ENCODE results near the gene THBD.

The THBD gene

DNA sequence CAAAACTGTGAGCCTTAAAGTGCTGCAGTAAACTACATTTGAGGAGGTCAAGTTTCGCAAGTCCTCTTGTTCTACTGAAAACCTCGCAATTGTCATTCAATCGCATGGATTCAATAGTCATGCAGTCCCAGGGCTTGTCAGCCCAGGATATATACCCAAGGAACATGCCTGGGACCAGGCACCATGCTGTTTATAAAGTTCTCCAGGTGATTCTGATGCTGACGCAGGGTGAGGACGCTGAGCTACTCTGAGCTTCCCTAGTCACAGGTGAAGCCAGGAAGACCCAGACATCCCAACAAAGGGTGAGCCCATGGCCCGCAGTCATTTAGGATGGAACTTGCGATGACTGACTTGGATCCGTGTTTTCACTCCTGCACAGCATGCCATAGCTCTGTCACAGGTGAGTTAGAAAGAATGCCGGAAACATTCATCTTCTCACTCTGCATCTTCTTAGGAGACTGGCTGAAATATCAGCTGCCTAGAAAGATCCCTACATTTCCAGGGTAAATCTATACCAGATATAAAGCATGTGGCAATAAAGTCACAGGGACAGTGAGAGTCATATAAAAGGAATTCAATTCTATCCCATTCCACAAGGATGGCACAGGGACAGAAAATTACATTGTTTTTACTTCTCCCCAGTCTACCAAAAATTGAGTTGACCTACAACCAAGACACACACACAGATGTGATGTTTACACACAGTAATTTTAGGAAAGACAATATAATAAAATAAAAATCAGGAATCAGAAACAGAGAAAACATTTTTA lies 41.4 kb downstream of the THBD start:
- DNase-seq, result no peak

DNA sequence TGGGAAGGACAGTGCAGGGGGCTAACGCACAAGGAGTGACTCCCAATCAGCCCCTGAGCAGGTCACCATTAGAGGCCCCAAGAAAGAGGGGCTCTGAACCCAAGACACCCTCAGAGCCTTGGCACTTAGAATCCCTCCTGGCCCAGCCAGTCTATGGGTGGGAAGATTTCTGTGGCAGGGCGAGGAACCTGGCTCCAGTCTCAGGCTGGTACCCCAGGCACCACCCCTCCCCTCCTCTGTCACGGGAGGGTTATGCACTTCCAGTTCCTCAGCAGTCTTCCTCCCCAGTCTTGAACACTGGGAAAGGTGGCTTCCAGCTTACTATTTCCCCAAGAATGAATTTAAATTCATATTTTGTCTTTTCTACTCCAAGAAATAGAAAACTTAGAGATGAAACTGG lies 42.0 kb downstream of the THBD start:
- no peak for DNase-seq

DNA sequence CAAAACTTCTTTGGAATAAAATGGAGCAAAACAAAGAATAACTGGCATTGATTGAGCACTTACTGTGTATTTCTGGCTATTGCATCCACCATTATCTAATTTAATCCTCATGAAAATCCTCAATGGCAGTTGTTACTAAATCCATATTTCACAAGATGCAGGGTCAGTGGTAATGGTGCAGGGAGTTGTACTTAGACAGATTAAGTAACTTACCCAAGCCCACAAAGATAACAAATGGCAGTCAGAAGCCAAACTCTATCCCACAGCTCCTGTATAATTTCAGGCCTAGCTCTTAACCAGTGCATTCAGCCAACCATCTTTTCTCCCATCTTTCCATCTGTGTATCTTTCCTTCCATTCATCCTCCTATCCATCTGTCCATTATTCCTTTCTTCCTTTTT lies 43.7 kb downstream of the THBD start:
- DNase-seq, result no peak

DNA sequence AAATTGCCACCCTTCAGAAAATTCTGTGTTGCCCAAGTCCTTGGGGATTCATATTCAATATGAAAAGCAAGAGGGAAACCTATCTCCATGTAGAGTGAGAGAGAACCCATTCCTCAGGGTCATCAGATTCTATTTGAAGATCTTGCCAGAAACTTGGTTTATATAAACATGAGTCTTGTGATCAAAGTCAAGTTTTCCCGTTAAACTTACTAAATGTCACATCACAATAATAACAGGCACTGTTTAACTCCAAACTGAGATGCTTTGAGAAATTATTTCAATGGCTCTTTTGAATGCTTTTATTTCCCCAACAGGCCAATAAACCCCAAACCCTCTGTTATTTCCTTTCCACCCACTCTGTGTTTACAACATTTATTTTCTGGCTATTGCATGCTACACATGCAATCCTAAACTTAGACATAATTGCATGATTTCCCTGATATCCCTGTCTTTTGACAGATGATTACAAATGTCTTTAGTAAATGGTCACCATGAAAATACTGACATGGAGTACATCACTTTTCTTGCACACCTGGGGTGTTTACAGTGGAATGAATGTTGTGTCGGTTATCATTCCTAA lies 45.5 kb downstream of the THBD start:
- DNase-seq, result no peak

DNA sequence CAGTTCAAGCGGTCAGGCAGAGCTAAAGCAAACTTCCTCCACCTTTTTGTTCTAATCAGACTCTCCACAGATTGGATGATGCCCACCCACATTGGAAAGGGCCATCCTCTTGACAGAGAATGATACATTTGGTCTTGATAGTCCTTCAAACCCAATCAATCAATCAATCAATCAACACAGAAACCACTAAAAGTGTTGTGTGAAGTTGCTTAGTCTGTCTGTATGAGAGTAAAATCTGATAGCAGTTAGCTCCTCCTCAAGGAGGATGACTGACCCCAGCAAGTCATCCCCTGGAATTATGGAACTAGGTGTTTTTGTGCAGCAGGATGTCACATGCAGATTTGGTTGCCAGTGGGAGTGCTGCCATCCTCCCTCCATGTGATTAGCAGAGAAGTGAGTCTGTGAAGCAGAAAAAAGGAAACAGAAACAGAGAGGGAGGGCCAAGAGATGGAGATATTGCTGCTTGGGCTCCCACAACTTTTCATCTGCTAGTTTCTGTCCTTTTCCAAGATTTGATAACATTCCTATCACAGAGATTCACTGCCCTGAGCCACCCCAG lies 46.3 kb downstream of the THBD start:
- no peak for DNase-seq

DNA sequence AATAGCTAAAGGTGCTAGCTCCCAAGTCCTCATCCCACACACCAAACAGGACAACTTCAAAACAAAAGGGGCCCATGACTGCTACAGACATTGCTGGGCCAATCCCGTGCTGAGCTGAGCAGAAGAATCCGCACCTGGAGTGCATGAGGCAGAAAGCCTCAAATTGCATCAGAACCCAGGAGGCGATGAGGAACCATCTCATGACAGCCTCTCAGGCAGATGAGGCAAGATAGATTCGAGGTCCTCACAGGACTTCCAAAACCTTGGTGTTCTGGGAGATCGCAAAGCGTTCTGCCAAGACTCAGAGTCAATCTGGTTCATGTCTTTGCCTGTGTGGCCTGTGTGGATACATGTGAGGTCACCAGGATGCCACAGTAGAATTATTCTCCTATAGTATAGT lies 47.2 kb downstream of the THBD start:
- no peak for DNase-seq

DNA sequence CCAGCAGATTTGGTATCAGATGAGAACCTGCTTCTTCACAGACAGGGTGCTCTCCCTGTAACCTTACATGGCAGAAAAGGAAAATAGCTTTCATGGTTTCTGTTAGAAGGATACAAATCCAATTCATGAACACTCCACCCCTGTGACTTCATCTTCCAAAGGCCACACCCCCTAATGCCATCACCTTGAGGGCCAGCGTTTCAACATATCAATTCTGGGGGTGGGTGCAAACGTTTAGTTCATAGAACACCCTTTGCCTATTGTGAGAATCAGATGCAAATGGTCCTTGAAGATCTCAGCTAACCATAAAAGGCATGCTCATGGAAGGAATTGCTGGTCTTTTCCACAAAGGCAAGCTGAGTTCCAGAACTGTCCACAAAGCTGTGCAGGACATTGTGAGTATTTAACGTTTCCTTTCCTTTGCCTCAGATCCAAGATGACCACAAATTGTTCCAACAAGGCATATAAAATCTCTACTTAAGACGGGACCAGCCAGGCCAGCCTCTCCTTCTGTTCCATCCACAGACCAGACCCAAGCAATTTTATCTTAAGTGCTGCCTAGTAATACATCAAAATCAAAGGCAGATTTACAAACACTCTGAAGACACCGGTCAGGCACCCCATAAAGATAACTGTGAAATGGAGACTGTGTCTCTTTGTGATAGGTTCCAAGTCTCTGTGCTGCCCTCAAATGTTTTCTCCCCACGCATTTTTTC lies 49.1 kb downstream of the THBD start:
- DNase-seq, result no peak

DNA sequence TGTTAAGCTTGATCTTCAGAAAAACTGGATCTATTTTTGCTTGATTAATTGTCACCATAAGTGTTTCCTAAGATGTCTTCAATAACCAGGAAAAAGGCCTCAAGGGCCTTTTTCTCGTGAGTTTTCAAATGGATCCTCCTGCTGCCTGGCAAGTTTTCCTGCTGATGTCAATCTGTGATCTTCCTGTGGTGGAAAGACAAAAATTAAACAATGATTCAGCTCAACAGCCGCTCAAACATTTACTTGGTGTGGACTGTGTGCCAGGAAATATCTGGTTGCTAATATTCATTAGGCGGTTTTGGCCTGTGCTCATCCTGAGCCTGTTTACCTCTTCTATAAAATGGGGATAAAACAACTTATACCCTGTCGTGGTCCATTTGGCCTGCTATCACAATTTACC lies 49.7 kb downstream of the THBD start:
- DNase-seq, result no peak

DNA sequence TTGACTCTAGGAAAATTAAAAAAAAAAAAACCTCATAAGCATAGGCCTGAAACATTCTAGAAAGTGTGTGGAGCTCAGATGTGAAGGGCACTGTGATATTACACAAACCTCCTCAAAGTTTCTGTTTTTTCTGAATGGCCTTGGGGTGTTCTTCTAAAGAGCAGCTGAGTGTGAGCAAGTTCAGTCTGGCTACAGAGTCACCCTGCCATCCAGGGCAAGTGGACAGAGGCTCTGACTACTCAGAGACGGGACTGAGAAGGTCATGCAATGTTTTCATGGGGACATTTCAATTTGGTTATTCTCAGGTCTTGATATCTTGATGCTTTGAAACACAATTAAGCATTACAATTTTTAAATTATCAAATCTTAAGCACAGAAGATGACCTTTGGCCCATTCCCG lies 51.0 kb downstream of the THBD start:
- no peak for DNase-seq

DNA sequence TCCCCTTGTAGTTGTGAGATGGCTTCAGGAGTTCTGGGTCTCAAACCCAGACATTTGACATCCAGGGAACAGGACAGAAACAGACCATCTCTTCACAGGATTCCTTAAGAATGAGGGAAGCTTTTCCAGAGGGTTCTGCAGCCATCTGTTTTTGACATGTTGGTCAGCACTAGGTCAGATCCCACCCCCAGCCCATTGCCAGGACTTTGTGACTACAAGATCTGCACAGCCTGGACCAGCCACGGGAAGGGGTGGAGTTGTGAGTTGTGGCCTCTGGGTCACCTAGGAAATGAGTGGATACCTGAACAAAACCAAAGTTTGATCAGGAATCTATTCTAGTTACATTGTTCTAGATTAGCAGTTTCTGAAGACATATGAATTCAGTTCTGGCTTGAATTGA lies 53.5 kb downstream of the THBD start:
- DNase-seq, result no peak

Data from GF-D8 (cell line).